ENCODE data around the gene DIO1. TPM values are rescaled to one million over a fixed set of nuclear protein-coding genes. Genes with fewer than 3 reads are reported as not detected.
"Not testable (repeated sequence)": the region's sequence is repeated elsewhere in the genome, so short reads cannot be mapped to it uniquely, and the experiment has no call there.

Gene DIO1
- total RNA-seq, 1 donor: not detected

GRCh38 chr1:53868565-53868964, 25.4 kb upstream of the DIO1 start:
- TF ChIP-seq CTCF (IDR thresholded peaks at IDR 0.05; ENCODE audit: insufficient read depth, low read length): no peak
- no peak overlapping the region for H3K4me3 ChIP-seq (ENCODE audit: low read depth, low read length)
- DNase-seq (ENCODE audit: low read depth): no peak

GRCh38 chr1:53869454-53870117, 24.4 kb upstream of the DIO1 start:
- H3K4me3 ChIP-seq (ENCODE audit: low read depth, low read length): no peak overlapping the region
- no peak for TF ChIP-seq CTCF (IDR thresholded peaks at IDR 0.05; ENCODE audit: insufficient read depth, low read length)
- no peak for DNase-seq (ENCODE audit: low read depth)

GRCh38 chr1:53871221-53871620, 22.8 kb upstream of the DIO1 start:
- DNase-seq (ENCODE audit: low read depth): no peak
- H3K4me3 ChIP-seq (ENCODE audit: low read depth, low read length): no peak overlapping the region
- no peak for TF ChIP-seq CTCF (IDR thresholded peaks at IDR 0.05; ENCODE audit: insufficient read depth, low read length)

GRCh38 chr1:53871773-53872484, 22.1 kb upstream of the DIO1 start:
- no peak for TF ChIP-seq CTCF (IDR thresholded peaks at IDR 0.05; ENCODE audit: insufficient read depth, low read length)
- DNase-seq (ENCODE audit: low read depth): no peak
- no peak overlapping the region for H3K4me3 ChIP-seq (ENCODE audit: low read depth, low read length)

GRCh38 chr1:53875150-53875549, 18.8 kb upstream of the DIO1 start:
- not testable (repeated sequence) for DNase-seq (ENCODE audit: low read depth); H3K4me3 ChIP-seq (ENCODE audit: low read depth, low read length)

GRCh38 chr1:53878492-53879105, 15.4 kb upstream of the DIO1 start:
- TF ChIP-seq CTCF (IDR thresholded peaks at IDR 0.05; ENCODE audit: insufficient read depth, low read length): peak; percentile 70
- peak; percentile 77 for DNase-seq (ENCODE audit: low read depth)
- no peak overlapping the region for H3K4me3 ChIP-seq (ENCODE audit: low read depth, low read length)

- not testable (repeated sequence) for H3K4me3 ChIP-seq (ENCODE audit: low read depth, low read length)
These were observed 12.1 kb upstream of the DIO1 start for GRCh38 chr1:53881853-53882252.

GRCh38 chr1:53883600-53883999, 10.4 kb upstream of the DIO1 start:
- H3K4me3 ChIP-seq (ENCODE audit: low read depth, low read length); DNase-seq (ENCODE audit: low read depth): not testable (repeated sequence)

More at GRCh38 chr1:53881853-53882252, 12.1 kb upstream of the DIO1 start:
- DNase-seq (ENCODE audit: low read depth): not testable (repeated sequence)

All from fibroblast of the aortic adventitia (primary cell).